ENCODE measurements around the gene INVS. TPM values are rescaled to one million over a fixed set of nuclear protein-coding genes. Genes with fewer than 3 reads are reported as not detected.
"Not testable (repeated sequence)": the region's sequence is repeated elsewhere in the genome, so short reads cannot be mapped to it uniquely, and the experiment has no call there.

The INVS gene
- total and polyA plus RNA-seq, 12 donors, result 1.6 to 8.0 (median 5.5) TPM

- H3K4me1 ChIP-seq, H3K27me3 ChIP-seq, ATAC-seq, H3K9me3 ChIP-seq, H3K4me3 ChIP-seq, H3K36me3 ChIP-seq, DNase-seq, H3K27ac ChIP-seq: not testable (repeated sequence)
- intact Hi-C loops (cut with DNase I), result loop anchor here in 1 of 10 donors (10.0 kb wide), 1 partner anchor 49 kb away; no protein-coding TSS in a partner anchor
- 87 to 89% methylated on average over 8 of the region's 8 CpGs for WGBS, 2 donors
Measured at GRCh38 chr9:100145976-100146375, 46.9 kb downstream of the INVS start.

- Histone ChIP-seq H3K4me3 (no peak overlapping the region), H3K27ac (no peak overlapping the region), H3K36me3 (no peaks in the 10 kb centered on the region), H3K9me3 (no peaks in the 10 kb centered on the region), H3K27me3 (no peaks in the 10 kb centered on the region), H3K4me1 (peaks cover 0 to 3% (median 0%) of the 10 kb centered on the region in 9 donors)
- DNase-seq (no peak), ATAC-seq (no peak)
- intact Hi-C loops (cut with DNase I), result loop anchor here in 1 of 10 donors (5.0 kb wide), 1 partner anchor 462 kb away; no protein-coding TSS in a partner anchor
- WGBS, 2 donors, result 65 to 67% methylated on average over 2 of the region's 2 CpGs
- TF ChIP-seq CTCF (IDR thresholded peaks at IDR 0.05), result no peak
Measured at GRCh38 chr9:100150214-100150613, 51.2 kb downstream of the INVS start.

GRCh38 chr9:100160021-100160420 is 61.0 kb downstream of the INVS start:
- TF ChIP-seq CTCF (IDR thresholded peaks at IDR 0.05), result no peak
- intact Hi-C loops (cut with DNase I), result no loop called here
- DNase-seq (no peak), ATAC-seq (no peak)
- Histone ChIP-seq H3K4me1 (no peaks in the 10 kb centered on the region), H3K36me3 (peaks cover 0 to 13% (median 0%) of the 10 kb centered on the region in 9 donors), H3K27me3 (no peaks in the 10 kb centered on the region), H3K9me3 (no peaks in the 10 kb centered on the region), H3K27ac (no peak overlapping the region), H3K4me3 (no peak overlapping the region)
- 99% methylated on average over 3 of the region's 3 CpGs for WGBS, 2 donors

GRCh38 chr9:100167176-100167575 is 68.1 kb downstream of the INVS start:
- DNase-seq, result no peak
- TF ChIP-seq CTCF (IDR thresholded peaks at IDR 0.05), result no peak
- no peak overlapping the region for H3K27ac ChIP-seq
- ATAC-seq, result no peak
- H3K36me3 ChIP-seq, result no peaks in the 10 kb centered on the region
- H3K27me3 ChIP-seq, result no peaks in the 10 kb centered on the region
- intact Hi-C loops (cut with DNase I), result no loop called here
- H3K4me1 ChIP-seq, result no peaks in the 10 kb centered on the region
- H3K4me3 ChIP-seq, result no peak overlapping the region
- no peaks in the 10 kb centered on the region for H3K9me3 ChIP-seq

- intact Hi-C loops (cut with DNase I), result no loop called here
- no peak for ATAC-seq
- H3K36me3 ChIP-seq, result peaks cover 0 to 2% (median 0%) of the 10 kb centered on the region in 9 donors
- H3K4me1 ChIP-seq, result no peaks in the 10 kb centered on the region
- WGBS, 2 donors, result 65 to 76% methylated on average over 5 of the region's 5 CpGs
- H3K27me3 ChIP-seq, result no peaks in the 10 kb centered on the region
- no peak overlapping the region for H3K4me3 ChIP-seq
- DNase-seq, result no peak
- peaks cover 0 to 2% (median 0%) of the 10 kb centered on the region in 11 donors for H3K9me3 ChIP-seq
- TF ChIP-seq CTCF (IDR thresholded peaks at IDR 0.05), result no peak
- H3K27ac ChIP-seq, result no peak overlapping the region
Measured at GRCh38 chr9:100167915-100168654, 69.0 kb downstream of the INVS start.

All from heart right ventricle (tissue), 16 donors.